Measurements from ENCODE around the gene HLA-DQA1.
"Not testable (repeated sequence)": the region's sequence is repeated elsewhere in the genome, so short reads cannot be mapped to it uniquely, and the experiment has no call there.

Gene HLA-DQA1

GRCh38 chr6:32637219-32637880 lies at the start of gene HLA-DQA1:
TSS of gene HLA-DQA1 (plus strand) at chr6:32637406. CDS start at chr6:32637459, 53 bp downstream.
- peak in 4 of 14 donors; percentile 0 to 9 (median 4) for DNase-seq

DNA sequence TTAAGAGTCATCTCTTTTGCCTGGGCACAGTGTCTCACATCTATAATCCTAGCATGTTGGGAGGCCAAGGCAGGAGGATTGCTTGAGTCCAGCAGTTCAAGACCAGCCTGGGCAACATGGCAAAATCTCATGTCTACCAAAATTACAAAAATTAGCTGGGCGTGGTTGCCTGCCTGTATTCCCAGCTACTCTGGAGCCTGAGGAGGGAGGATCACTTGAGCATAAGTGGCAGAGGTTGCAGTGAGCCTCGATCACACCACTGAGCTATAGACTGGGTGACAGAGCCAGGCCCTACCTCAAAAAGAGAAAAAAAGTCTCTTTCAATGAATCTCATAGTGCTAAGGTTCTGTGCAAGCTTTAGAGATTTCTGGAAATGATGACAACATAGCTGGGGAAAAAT lies 49.0 kb upstream of the HLA-DQA1 start:
- DNase-seq, result no peak

GRCh38 chr6:32589596-32590449 lies 47.4 kb upstream of the HLA-DQA1 start, which contains the start of gene HLA-DRB1:
TSS of gene HLA-DRB1 (minus strand) at chr6:32589848. CDS start at chr6:32589742, 106 bp downstream.
- peak in 3 of 14 donors; percentile 5 to 24 (median 13) for DNase-seq

- DNase-seq, result not testable (repeated sequence)
Measured at GRCh38 chr6:32590713-32591112, 46.5 kb upstream of the HLA-DQA1 start.

DNA sequence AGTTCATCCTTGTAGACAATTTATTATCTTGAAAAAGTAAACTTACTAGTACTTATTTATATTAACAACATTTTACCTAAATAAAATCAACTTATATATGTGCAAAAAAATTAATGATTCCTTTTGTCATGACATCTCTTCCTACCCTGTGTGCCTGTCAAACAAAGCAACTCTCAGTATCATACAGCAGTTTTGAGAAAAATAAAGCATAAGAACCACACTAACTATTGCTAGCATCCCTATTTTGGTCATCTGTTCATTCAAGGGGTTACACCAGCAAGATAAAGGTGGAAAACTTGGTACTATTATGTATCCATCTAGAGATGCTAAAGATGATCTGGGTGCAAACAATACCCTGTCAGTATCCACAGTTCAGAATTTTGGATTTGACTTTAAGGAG lies 40.2 kb upstream of the HLA-DQA1 start:
- no peak for DNase-seq

- DNase-seq, result no peak
Measured at GRCh38 chr6:32602383-32602782, 34.8 kb upstream of the HLA-DQA1 start.

GRCh38 chr6:32603222-32603621 lies 34.0 kb upstream of the HLA-DQA1 start:
- DNase-seq, result no peak

- DNase-seq, result no peak
Measured at GRCh38 chr6:32603888-32604287, 33.3 kb upstream of the HLA-DQA1 start.

DNA sequence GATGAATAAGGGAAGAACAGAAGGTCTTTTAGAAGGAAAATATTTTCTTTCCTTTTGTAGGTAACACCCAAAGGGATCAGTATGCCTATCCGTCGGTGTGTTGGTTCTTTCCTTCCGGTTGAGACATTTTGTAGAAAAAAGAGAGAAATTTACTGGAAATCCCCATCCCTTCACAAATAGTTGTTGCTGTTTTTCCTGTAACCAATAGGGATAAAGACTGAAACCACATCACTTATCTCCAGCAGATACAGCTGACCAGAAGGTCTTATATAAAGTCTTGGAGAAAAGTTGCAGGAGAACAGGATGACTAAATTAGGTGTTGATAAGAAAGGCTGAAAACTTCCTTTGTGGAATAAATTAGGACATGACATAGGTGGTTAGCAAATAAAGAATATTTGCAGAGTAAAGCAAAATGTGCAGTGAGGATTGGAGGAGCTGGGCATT lies 32.8 kb upstream of the HLA-DQA1 start:
- no peak for DNase-seq

- DNase-seq, result no peak
Measured at GRCh38 chr6:32607263-32607987, 29.8 kb upstream of the HLA-DQA1 start.

- no peak for DNase-seq
Measured at GRCh38 chr6:32607988-32608298, 29.3 kb upstream of the HLA-DQA1 start.

DNA sequence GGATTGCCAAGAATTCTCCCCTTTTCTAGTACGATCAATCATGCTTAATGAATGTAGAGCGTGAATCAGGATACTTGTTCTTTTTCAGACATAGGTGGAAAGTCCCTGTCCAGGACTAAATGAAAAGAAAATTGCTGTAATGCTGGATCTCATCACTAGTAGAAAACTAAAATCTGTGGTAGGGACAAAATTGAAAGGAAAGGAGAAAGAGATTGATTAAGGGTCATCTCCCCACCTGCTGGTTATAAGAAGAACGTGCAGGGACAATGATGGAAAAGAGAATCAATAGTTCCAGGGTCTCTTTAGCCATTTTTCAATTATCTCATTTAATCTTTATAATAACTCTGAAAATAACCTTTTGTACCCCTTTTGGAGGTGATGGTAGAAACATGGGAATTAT lies 28.8 kb upstream of the HLA-DQA1 start:
- no peak for DNase-seq

GRCh38 chr6:32609391-32609730 lies 27.8 kb upstream of the HLA-DQA1 start:
- DNase-seq, result no peak

DNA sequence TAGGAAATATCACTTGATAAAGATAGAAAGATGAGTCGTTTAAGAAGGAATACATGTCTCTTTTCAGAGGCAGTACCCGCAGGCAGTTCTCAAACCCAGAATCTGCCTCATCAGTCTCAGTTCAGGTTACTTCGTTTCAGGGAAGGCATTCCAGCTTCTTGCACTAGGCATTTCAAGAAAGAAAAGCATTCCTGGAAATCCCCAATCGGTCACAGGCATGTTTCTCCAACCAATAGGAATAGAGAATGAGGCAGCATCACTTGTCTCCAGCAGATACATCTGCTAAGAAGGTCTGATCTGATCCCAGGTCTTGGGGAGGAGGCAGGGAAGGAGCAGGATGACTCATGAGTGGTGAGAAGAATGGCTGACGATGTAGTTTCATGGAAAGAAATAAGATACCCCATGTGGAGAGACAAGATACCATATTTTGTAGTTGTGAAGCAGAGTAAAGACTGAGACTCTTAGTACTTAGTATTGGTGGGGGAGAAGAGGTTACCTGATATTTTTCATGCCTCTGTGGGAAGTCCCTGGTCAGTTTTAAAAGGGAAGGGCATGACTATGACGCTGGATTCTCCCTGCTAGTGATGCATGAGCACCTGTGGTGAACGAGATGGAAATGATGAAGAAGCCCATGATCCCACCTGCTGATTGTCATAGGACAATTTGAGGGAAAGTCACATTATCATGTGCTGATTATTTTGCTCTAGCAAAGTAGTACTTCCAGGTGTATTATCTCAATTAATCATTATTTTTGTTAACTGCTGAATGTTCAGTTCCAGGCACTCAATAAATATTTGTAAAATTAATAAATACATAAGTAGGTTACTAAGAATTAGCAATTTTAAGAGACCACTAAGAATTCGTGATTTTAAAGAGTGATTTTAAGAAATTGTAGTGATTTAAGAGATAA lies 27.2 kb upstream of the HLA-DQA1 start:
- DNase-seq, result peak in 7 of 14 donors; percentile 6 to 42 (median 26)

DNA sequence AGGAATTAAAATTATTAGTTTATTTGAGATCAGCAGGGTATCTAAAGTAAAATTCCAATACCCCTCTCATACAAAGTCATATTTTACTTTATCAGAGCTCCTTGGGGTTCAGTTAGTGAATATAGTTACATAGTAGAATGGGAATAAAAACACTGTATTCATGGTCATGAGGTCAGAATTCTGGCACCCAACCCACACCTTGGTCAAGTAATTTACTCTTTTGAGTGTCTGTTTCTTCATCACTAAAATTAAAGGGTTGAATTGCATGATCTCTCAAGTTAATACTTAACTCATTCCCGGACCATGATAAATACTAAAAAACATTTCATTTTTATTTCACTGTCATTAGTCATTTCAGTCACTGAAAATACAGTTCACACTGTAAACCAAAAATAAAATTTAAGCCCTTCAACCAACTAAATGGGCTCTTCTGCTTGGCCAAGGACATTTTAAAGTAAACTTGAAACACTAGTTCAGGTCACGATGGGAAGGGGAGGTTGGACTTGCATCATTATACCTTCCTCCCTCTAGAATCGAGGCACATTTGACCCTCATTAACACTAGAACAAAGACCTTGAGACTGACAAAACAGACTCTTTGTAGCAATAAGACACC lies 26.4 kb upstream of the HLA-DQA1 start:
- no peak for DNase-seq

DNA sequence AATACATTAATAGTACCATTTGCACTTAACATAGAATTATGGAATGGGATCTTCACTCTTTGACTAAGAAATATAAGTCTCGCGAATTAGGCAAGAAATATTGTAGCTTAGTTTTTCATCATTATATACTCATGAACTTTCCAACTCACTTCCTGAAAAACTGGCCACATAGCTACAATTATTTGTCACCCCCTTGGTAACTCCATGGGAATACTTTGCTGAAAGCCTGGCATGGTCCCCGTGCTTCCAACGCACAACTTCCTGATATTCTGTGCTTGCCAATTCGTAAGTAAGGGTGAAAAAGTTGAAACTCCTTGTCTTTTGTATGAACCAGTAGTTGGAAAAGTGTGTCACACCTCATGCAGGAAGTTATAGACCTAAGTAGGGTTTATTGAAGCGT lies 23.7 kb upstream of the HLA-DQA1 start:
- no peak for DNase-seq

- no peak for DNase-seq
Measured at GRCh38 chr6:32614366-32615081, 22.7 kb upstream of the HLA-DQA1 start.

GRCh38 chr6:32615885-32616532 lies 21.2 kb upstream of the HLA-DQA1 start:
- DNase-seq, result no peak

- no peak for DNase-seq
Measured at GRCh38 chr6:32617751-32618150, 19.5 kb upstream of the HLA-DQA1 start.

DNA sequence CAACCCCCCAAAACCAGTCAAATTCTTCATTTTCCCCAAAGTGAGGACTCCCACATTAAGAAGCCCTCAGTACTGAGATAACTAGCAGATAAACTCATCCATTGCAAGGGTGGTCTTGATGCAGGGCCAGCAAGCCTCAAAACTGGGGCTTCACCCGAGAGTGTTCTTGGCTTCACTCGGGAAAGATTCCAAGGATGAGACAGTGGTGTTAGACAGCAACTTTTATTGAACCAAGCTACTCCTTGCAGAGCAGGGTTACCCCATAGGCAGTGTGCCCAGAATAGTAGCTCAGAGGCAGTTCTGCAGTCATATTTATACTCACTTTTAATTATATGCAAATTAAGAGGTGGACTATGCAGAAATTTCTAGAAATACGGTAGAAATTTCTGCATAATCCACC lies 15.8 kb upstream of the HLA-DQA1 start:
- DNase-seq, result no peak
